Adrenal gland (tissue), 19 donors: ENCODE data around the gene KCNF1. TPM values are rescaled to one million over a fixed set of nuclear protein-coding genes. Genes with fewer than 3 reads are reported as not detected.

Experiments
- DNase-seq, 7 donors: peaks; one replicate each; pipeline ENCODE4 v3.0.0-alpha.2; 2019 to 2020
- H3K27ac ChIP-seq, 5 donors: fragments of 200-600 bp; sonication (generic) in 4 of 5; 1 replicate in 3 of 5; 2 replicates in 2 of 5; pipeline versions ENCODE4 v1.5.1 to v1.8.0; 2016 to 2020; ENCODE audit warnings: mild to moderate bottlenecking in 1 of 5
- H3K27me3 ChIP-seq: fragments of 200-600 bp; 2 replicates; pipeline ENCODE4 v1.8.0; 2021
- H3K36me3 ChIP-seq, 2 donors: fragments of 200-600 bp; replicated peaks in 1 of 2; 1 replicate in 1 of 2; 2 replicates in 1 of 2; pipeline versions ENCODE4 v1.5.1 to v1.8.0; 2018 to 2022
- H3K4me1 ChIP-seq, 2 donors: fragments of 200-600 bp; replicated peaks in 1 of 2; 1 replicate in 1 of 2; 2 replicates in 1 of 2; pipeline versions ENCODE4 v1.5.1 to v1.8.0; 2018 to 2021
- H3K4me3 ChIP-seq, 4 donors: fragments of 200-600 bp; sonication (generic) in 3 of 4; one replicate each; pipeline ENCODE4 v1.5.1; 2016 to 2018
- H3K9me3 ChIP-seq, 3 donors: fragments of 200-600 bp; sonication (generic) in 1 of 3; replicated peaks in 1 of 3; 1 replicate in 2 of 3; 2 replicates in 1 of 3; pipeline versions ENCODE4 v1.5.1 to v1.8.0; 2016 to 2021
- CTCF ChIP-seq, 6 experiments: fragments of 450-650 bp in 4 of 6; fragments of 200-600 bp in 2 of 6; sonication (generic) in 1 of 6; IDR thresholded peaks; 1 replicate in 5 of 6; 2 replicates in 1 of 6; pipeline versions ENCODE4 v1.5.1 to v1.8.0; 2016 to 2021; ENCODE audit warnings: antibody characterized with exemption in 6 of 6, mild to moderate bottlenecking in 2 of 6, moderate library complexity in 1 of 6
- POLR2A ChIP-seq, 2 donors: fragments of 450-650 bp; IDR thresholded peaks; one replicate each; pipeline ENCODE4 v1.6.1; 2017; ENCODE audit warnings: antibody characterized with exemption in 2 of 2, mild to moderate bottlenecking in 2 of 2, moderate library complexity in 1 of 2
- WGBS, 4 donors: extraction: QIAGEN DNeasy Blood & Tissue Kit in 2 of 4; methylation state at CpG; one replicate each; pipeline versions ENCODE4 v1.1.5 to v1.1.7; 2013 to 2017; 5-methylcytosine and 5-hydroxymethylcytosine counted together
- intact Hi-C, 2 donors: fragments of 100-400 bp; cut with DNase I; formaldehyde crosslinking; loops; one replicate each; pipeline versions ENCODE4 v1.14.1 to v1.15.0; 2022 to 2023
- long read RNA-seq, 10 donors: library from polyadenylated mRNA in 3 of 10; unstranded in 2 of 10; stranded (forward) in 1 of 10; transcript quantifications; one replicate each; pipeline ENCODE4 v2.0.0 and lab custom pipeline, GENCODE V29; 2021 to 2026
- polyA plus RNA-seq, 3 donors: library from polyadenylated mRNA; stranded (reverse); fragments of 200-250 nt in 2 of 3; fragments of 350-450 nt in 1 of 3; fragmentation: Illumina TruSeq in 1 of 3; extraction: RNeasy Lipid Tissue Mini Kit (QIAGEN cat#74804) in 1 of 3; gene quantifications; one replicate each; pipeline ENCODE4 v1.2.3, GENCODE V29; 2013 to 2014
- total RNA-seq, 9 donors: library from RNA; depleted of rRNA in 4 of 9; stranded (reverse); fragments of >200 nt in 4 of 9; fragments of 120-200 nt in 1 of 9; fragmentation: NEBNext Ultra II Directional in 1 of 9; extraction: Animal tissue kit (Norgen Biotek cat#: 25700) in 1 of 9; gene quantifications; one replicate each; pipeline versions ENCODE4 v1.1.0 to v1.2.4, GENCODE V29; 2013 to 2023
- donor health status: healthy with polysubstance abuse.
- donor health status: Bipolar disorder and iron deficiency.
- donor health status: DM: yes; HTN: yes; CAD: no.
- donor health status: DM: no; HTN: no; CAD: no.
- donor health status: DM: no; HTN: no; CAD: no.
- donor health status: DM: yes; HTN: yes; CAD: no.

Gene KCNF1
- total RNA-seq (1 to 10 TPM in 1 of 9 donors, under 1 TPM in 2, not detected in 6; 0.11 to 1.1 (median 0.18) TPM), polyA plus RNA-seq (under 1 TPM in 1 of 3 donors, not detected in 2; 0.03 TPM)
- long read RNA-seq, donor 1: 0 reads
- long read RNA-seq, donor 2: 0 reads
- long read RNA-seq, donor 3: 0 reads
- long read RNA-seq, donor 4: 0 reads
- long read RNA-seq, donor 5, partial matches to known transcripts: 0 of 2 reads
- long read RNA-seq, donor 5, other reads (novel, unspliced or antisense): 0 of 2 reads
- long read RNA-seq, donor 6: 0 reads
- long read RNA-seq, donor 7: 0 reads
- long read RNA-seq, donor 8: 0 reads
- long read RNA-seq, donor 9: 0 reads
- long read RNA-seq, donor 10: 0 reads

- Histone ChIP-seq H3K4me1 (peaks cover 0 to 6% of the 10 kb centered on the region in 2 donors), H3K4me3 (peak within 1 kb of the TSS in 1 of 4 donors; percentile 47), H3K27ac (no peak within 1 kb of the TSS), H3K27me3 (peaks cover 37% of the 10 kb centered on the region), H3K36me3 (no peaks in the 10 kb centered on the region), H3K9me3 (no peaks in the 10 kb centered on the region)
- 3 to 6% (median 5%) methylated on average over 32 to 53 of the region's 53 CpGs for WGBS, 4 donors
- no peak for TF ChIP-seq POLR2A (IDR thresholded peaks at IDR 0.05)
- TF ChIP-seq CTCF (IDR thresholded peaks at IDR 0.05): peak in 2 of 6 experiments; percentile 20
- intact Hi-C loops: no loop called here
- DNase-seq: peak in 4 of 7 donors; percentile 27 to 45 (median 37)
Measured at GRCh38 chr2:10911291-10912075, at the start of gene KCNF1. Gene KCNF1 (plus strand): TSS chr2:10911934. CDS start chr2:10912427, 493 bp downstream.

- 85 to 94% (median 90%) methylated on average over 10 of the region's 10 CpGs for WGBS, 4 donors
- Histone ChIP-seq H3K4me1 (no peaks in the 10 kb centered on the region), H3K9me3 (no peaks in the 10 kb centered on the region), H3K27ac (no peak overlapping the region), H3K4me3 (no peak overlapping the region), H3K27me3 (no peaks in the 10 kb centered on the region), H3K36me3 (no peaks in the 10 kb centered on the region)
- no peak for DNase-seq
- intact Hi-C loops: no loop called here
- TF ChIP-seq POLR2A (IDR thresholded peaks at IDR 0.05) (no peak), CTCF (IDR thresholded peaks at IDR 0.05) (no peak)
Measured at GRCh38 chr2:10862330-10862729, 49.4 kb upstream of the KCNF1 start.

- 89 to 94% (median 92%) methylated on average over 7 to 10 of the region's 10 CpGs for WGBS, 4 donors
- intact Hi-C loops: no loop called here
Measured at GRCh38 chr2:10863047-10863446, 48.7 kb upstream of the KCNF1 start.

GRCh38 chr2:10863837-10864236 lies 47.9 kb upstream of the KCNF1 start:
- H3K36me3 ChIP-seq: no peaks in the 10 kb centered on the region
- no peaks in the 10 kb centered on the region for H3K9me3 ChIP-seq
- 65 to 78% (median 74%) methylated on average over 8 of the region's 8 CpGs for WGBS, 4 donors
- H3K4me1 ChIP-seq: no peaks in the 10 kb centered on the region
- no peak overlapping the region for H3K4me3 ChIP-seq
- no peak for TF ChIP-seq CTCF (IDR thresholded peaks at IDR 0.05)
- no peak for TF ChIP-seq POLR2A (IDR thresholded peaks at IDR 0.05)
- no peak overlapping the region for H3K27ac ChIP-seq
- no peaks in the 10 kb centered on the region for H3K27me3 ChIP-seq
- DNase-seq: peak in 3 of 7 donors; percentile 15 to 31 (median 29)
- intact Hi-C loops: no loop called here

More at GRCh38 chr2:10863047-10863446, 48.7 kb upstream of the KCNF1 start:
- no peak for TF ChIP-seq POLR2A (IDR thresholded peaks at IDR 0.05)
- no peaks in the 10 kb centered on the region for H3K27me3 ChIP-seq
- H3K9me3 ChIP-seq: no peaks in the 10 kb centered on the region
- H3K4me3 ChIP-seq: no peak overlapping the region
- H3K4me1 ChIP-seq: no peaks in the 10 kb centered on the region
- H3K36me3 ChIP-seq: no peaks in the 10 kb centered on the region
- DNase-seq: no peak
- H3K27ac ChIP-seq: no peak overlapping the region
